K562 (cell line): Measurements from ENCODE around the gene CUEDC2. TPM values are rescaled to one million over a fixed set of nuclear protein-coding genes. Genes with fewer than 3 reads are reported as not detected.

Experiments used
- ARID1B ChIP-seq: fragments of 450-650 bp; IDR thresholded peaks from 2 replicates; pipeline ENCODE4 v1.6.1; 2016; ENCODE audit warnings: antibody characterized with exemption, mild to moderate bottlenecking, inconsistent platforms
- BCL6 ChIP-seq: fragments of 250-450 bp; sonication (Bioruptor Pico); IDR thresholded peaks from 2 replicates; pipeline ENCODE4 v1.4.0; 2020
- E2F3 ChIP-seq: fragments of 250-450 bp; sonication (Bioruptor Pico); IDR thresholded peaks from 2 replicates; pipeline ENCODE4 v1.4.0; 2020; ENCODE audit warnings: mild to moderate bottlenecking
- FOXA3 ChIP-seq, 2 experiments: fragments of 450-650 bp in 1 of 2; sonication (generic) in 1 of 2; formaldehyde crosslinking; IDR thresholded peaks in 1 of 2; conservative IDR thresholded peaks in 1 of 2; 2 replicates each; pipeline versions ENCODE4 v1.4.0 to v1.8.0; 2020 to 2022; ENCODE audit warnings: mild to moderate bottlenecking in 2 of 2, missing genetic modification reagents in 1 of 2
- HNRNPLL ChIP-seq: fragments of 200-400 bp; formaldehyde crosslinking; IDR thresholded peaks from 2 replicates; pipeline ENCODE4 v1.6.1; 2017; ENCODE audit warnings: low read length, low read depth, mild to moderate bottlenecking; ENCODE audit not compliant: poor library complexity, severe bottlenecking
- KAT7 ChIP-seq: sonication (generic); formaldehyde crosslinking; IDR thresholded peaks from 2 replicates; pipeline ENCODE4 v1.8.0; 2022; ENCODE audit warnings: missing genetic modification reagents, mild to moderate bottlenecking, borderline replicate concordance
- RUNX1 ChIP-seq: sonication (generic); IDR thresholded peaks from 2 replicates; pipeline ENCODE4 v1.6.1; 2016; ENCODE audit warnings: antibody characterized with exemption, low read depth
- SIN3A ChIP-seq, 2 experiments: fragments of 150-350 bp in 1 of 2; IDR thresholded peaks; 2 replicates each; pipeline ENCODE4 v1.6.1; 2011 to 2016; ENCODE audit warnings: borderline replicate concordance in 2 of 2, low read depth in 2 of 2, low read length in 2 of 2, mild to moderate bottlenecking in 2 of 2, moderate library complexity in 2 of 2; ENCODE audit not compliant: control insufficient read depth in 1 of 2
- SNRNP70 ChIP-seq: fragments of 200-400 bp; formaldehyde crosslinking; optimal IDR thresholded peaks from 2 replicates; pipeline ENCODE3; 2017; ENCODE audit warnings: low read depth, low read length
- SRF ChIP-seq, 2 experiments: fragments of 250-450, 450-650 bp in 1 of 2; sonication (Bioruptor Pico) in 1 of 2; sonication (generic) in 1 of 2; formaldehyde crosslinking; IDR thresholded peaks; 2 replicates each; pipeline versions ENCODE4 v1.5.0 to v1.5.1; 2020 to 2022; ENCODE audit warnings: mild to moderate bottlenecking in 1 of 2, missing genetic modification reagents in 1 of 2
- TCF3 ChIP-seq: sonication (generic); formaldehyde crosslinking; IDR thresholded peaks from 2 replicates; pipeline ENCODE4 v1.4.0; 2020; ENCODE audit warnings: mild to moderate bottlenecking, missing genetic modification reagents
- TRIM28 ChIP-seq: fragments of 450-650 bp; IDR thresholded peaks from 2 replicates; pipeline ENCODE4 v1.6.1; 2017
- ZFPM2 ChIP-seq: fragments of 250-450 bp; sonication (Bioruptor Pico); IDR thresholded peaks from 2 replicates; pipeline ENCODE4 v1.5.1; 2022; ENCODE audit warnings: mild to moderate bottlenecking
- ZNF354B ChIP-seq: fragments of 250-450 bp; sonication (Bioruptor Pico); IDR thresholded peaks from 2 replicates; pipeline ENCODE4 v1.4.0; 2020
- ZNF695 ChIP-seq: fragments of 450-650 bp; formaldehyde crosslinking; IDR thresholded peaks from 2 replicates; pipeline ENCODE4 v1.4.0; 2020; ENCODE audit warnings: mild to moderate bottlenecking, moderate library complexity
- ZNF76 ChIP-seq: fragments of 250-450 bp; sonication (Bioruptor Pico); IDR thresholded peaks from 2 replicates; pipeline ENCODE4 v1.4.0; 2020; ENCODE audit warnings: mild to moderate bottlenecking, moderate library complexity, borderline replicate concordance
- polyA plus RNA-seq, 8 experiments: library from polyadenylated mRNA; depleted of rRNA in 4 of 8; stranded (reverse) in 5 of 8; unstranded in 3 of 8; fragments of >200 nt; fragmentation: Nextera tagmentation in 2 of 8; fragmentation: Illumina TruSeq in 1 of 8; extraction: Ambion mirVana in 2 of 8; extraction: Trizol in 1 of 8; gene quantifications; 2 replicates each; pipeline versions ENCODE4 v1.2.1 to v1.2.3, GENCODE V29; 2011 to 2014; ENCODE audit warnings: inconsistent platforms in 1 of 8, missing spikeins in 1 of 8
- total RNA-seq, 7 experiments: library from RNA; depleted of rRNA in 6 of 7; stranded (reverse); fragments of >200 nt in 6 of 7; fragmentation: Illumina TruSeq in 2 of 7; extraction: Trizol in 2 of 7; gene quantifications; 2 replicates each; pipeline versions ENCODE4 v1.2.1 to v1.2.3, GENCODE V29; 2011 to 2021; ENCODE audit warnings: low replicate concordance in 1 of 7
- TF ChIP-seq, protein P1 (sequence below): sonication (generic); formaldehyde crosslinking; IDR thresholded peaks from 2 replicates; pipeline ENCODE4 v1.8.0; 2022; ENCODE audit warnings: mild to moderate bottlenecking, missing genetic modification reagents
- TF ChIP-seq, protein P2 (sequence below): fragments of 450-650 bp; IDR thresholded peaks from 2 replicates; pipeline ENCODE4 v1.6.1; 2016; ENCODE audit warnings: borderline replicate concordance
- TF ChIP-seq, protein P3 (sequence below): sonication (generic); formaldehyde crosslinking; IDR thresholded peaks from 2 replicates; pipeline ENCODE4 v1.8.0; 2022; ENCODE audit warnings: mild to moderate bottlenecking, missing genetic modification reagents, borderline replicate concordance

Gene CUEDC2
- total and polyA plus RNA-seq, 9 of the 15 experiments (the other 6 are each of a cell fraction or from before 2014, with no cell fraction given): 8.5 to 48.9 (median 27.4) TPM

- TF ChIP-seq, protein P1, sequence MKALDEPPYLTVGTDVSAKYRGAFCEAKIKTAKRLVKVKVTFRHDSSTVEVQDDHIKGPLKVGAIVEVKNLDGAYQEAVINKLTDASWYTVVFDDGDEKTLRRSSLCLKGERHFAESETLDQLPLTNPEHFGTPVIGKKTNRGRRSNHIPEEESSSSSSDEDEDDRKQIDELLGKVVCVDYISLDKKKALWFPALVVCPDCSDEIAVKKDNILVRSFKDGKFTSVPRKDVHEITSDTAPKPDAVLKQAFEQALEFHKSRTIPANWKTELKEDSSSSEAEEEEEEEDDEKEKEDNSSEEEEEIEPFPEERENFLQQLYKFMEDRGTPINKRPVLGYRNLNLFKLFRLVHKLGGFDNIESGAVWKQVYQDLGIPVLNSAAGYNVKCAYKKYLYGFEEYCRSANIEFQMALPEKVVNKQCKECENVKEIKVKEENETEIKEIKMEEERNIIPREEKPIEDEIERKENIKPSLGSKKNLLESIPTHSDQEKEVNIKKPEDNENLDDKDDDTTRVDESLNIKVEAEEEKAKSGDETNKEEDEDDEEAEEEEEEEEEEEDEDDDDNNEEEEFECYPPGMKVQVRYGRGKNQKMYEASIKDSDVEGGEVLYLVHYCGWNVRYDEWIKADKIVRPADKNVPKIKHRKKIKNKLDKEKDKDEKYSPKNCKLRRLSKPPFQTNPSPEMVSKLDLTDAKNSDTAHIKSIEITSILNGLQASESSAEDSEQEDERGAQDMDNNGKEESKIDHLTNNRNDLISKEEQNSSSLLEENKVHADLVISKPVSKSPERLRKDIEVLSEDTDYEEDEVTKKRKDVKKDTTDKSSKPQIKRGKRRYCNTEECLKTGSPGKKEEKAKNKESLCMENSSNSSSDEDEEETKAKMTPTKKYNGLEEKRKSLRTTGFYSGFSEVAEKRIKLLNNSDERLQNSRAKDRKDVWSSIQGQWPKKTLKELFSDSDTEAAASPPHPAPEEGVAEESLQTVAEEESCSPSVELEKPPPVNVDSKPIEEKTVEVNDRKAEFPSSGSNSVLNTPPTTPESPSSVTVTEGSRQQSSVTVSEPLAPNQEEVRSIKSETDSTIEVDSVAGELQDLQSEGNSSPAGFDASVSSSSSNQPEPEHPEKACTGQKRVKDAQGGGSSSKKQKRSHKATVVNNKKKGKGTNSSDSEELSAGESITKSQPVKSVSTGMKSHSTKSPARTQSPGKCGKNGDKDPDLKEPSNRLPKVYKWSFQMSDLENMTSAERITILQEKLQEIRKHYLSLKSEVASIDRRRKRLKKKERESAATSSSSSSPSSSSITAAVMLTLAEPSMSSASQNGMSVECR (CRISPR knock-in tag): no peak
- TF ChIP-seq ZNF354B: no peak
- TF ChIP-seq ARID1B: no peak
- peak in 1 of 2 experiments; percentile 65; a peak in 2 of 4 replicates for TF ChIP-seq SRF (CRISPR knock-in tag; IDR thresholded peaks at IDR 0.05)
- no peak for TF ChIP-seq E2F3 (CRISPR knock-in tag)
- no peak for TF ChIP-seq TRIM28
- TF ChIP-seq ZNF695: no peak
- TF ChIP-seq, protein P2, sequence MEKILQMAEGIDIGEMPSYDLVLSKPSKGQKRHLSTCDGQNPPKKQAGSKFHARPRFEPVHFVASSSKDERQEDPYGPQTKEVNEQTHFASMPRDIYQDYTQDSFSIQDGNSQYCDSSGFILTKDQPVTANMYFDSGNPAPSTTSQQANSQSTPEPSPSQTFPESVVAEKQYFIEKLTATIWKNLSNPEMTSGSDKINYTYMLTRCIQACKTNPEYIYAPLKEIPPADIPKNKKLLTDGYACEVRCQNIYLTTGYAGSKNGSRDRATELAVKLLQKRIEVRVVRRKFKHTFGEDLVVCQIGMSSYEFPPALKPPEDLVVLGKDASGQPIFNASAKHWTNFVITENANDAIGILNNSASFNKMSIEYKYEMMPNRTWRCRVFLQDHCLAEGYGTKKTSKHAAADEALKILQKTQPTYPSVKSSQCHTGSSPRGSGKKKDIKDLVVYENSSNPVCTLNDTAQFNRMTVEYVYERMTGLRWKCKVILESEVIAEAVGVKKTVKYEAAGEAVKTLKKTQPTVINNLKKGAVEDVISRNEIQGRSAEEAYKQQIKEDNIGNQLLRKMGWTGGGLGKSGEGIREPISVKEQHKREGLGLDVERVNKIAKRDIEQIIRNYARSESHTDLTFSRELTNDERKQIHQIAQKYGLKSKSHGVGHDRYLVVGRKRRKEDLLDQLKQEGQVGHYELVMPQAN: 0 out of 2 replicates have a peak, but pooled peaks have one; percentile 35
- TF ChIP-seq, protein P3, sequence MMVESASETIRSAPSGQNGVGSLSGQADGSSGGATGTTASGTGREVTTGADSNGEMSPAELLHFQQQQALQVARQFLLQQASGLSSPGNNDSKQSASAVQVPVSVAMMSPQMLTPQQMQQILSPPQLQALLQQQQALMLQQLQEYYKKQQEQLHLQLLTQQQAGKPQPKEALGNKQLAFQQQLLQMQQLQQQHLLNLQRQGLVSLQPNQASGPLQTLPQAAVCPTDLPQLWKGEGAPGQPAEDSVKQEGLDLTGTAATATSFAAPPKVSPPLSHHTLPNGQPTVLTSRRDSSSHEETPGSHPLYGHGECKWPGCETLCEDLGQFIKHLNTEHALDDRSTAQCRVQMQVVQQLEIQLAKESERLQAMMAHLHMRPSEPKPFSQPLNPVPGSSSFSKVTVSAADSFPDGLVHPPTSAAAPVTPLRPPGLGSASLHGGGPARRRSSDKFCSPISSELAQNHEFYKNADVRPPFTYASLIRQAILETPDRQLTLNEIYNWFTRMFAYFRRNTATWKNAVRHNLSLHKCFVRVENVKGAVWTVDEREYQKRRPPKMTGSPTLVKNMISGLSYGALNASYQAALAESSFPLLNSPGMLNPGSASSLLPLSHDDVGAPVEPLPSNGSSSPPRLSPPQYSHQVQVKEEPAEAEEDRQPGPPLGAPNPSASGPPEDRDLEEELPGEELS (CRISPR knock-in tag): 0 out of 2 replicates have a peak, but pooled peaks have one; percentile 35
- no peak for TF ChIP-seq ZNF76 (CRISPR knock-in tag)
- peak; percentile 68 for TF ChIP-seq HNRNPLL
- no peak for TF ChIP-seq ZFPM2
- TF ChIP-seq KAT7: 0 out of 2 replicates have a peak, but pooled peaks have one; percentile 72
- TF ChIP-seq SNRNP70: no peak
- TF ChIP-seq BCL6 (CRISPR knock-in tag): no peak
- 0 out of 4 replicates have a peak, but pooled peaks have one; percentile 23 to 46 for TF ChIP-seq SIN3A (IDR thresholded peaks at IDR 0.05; ENCODE audit: borderline replicate concordance in 2 of 2, control insufficient read depth in 1 of 2, low read depth in 2 of 2, low read length in 2 of 2)
- TF ChIP-seq RUNX1: 0 out of 2 replicates have a peak, but pooled peaks have one; percentile 26
- TF ChIP-seq FOXA3 (CRISPR knock-in tag; conservative IDR thresholded peaks at IDR 0.05 in 1 of 2, IDR thresholded peaks at IDR 0.05 in 1 of 2): no peak
- no peak for TF ChIP-seq TCF3 (CRISPR knock-in tag)
Observed at GRCh38 chr10:102432162-102432950, at the start of gene CUEDC2 (continued).
